OCI-LY7 (cell line): Measurements from ENCODE around the gene TRAF4. TPM values are rescaled to one million over a fixed set of nuclear protein-coding genes. Genes with fewer than 3 reads are reported as not detected.

ENCODE experiments used
- BruUV-seq: library from RNA; stranded (reverse); fragments of 400-500 nt; replicated peaks from 2 replicates; lab custom pipeline; 2021; lab: Mats Ljungman, UMichigan
- CTCF ChIA-PET: fragments of 300-600 bp; sonication (Branson Sonifier 250); formaldehyde crosslinking; loops from one replicate; lab custom pipeline; 2022; ENCODE audit warnings: antibody characterized with exemption; ENCODE audit not compliant: unreplicated experiment; lab: Charles Lee
- POLR2A ChIA-PET: fragments of 300-600 bp; sonication (Branson Sonifier 250); formaldehyde crosslinking; loops from one replicate; lab custom pipeline; 2022; ENCODE audit warnings: antibody characterized with exemption; lab: Charles Lee
- DNase-seq: peaks from one replicate; pipeline ENCODE4 v3.0.0-alpha.2; 2015; ENCODE audit warnings: low spot score
- H2AFZ ChIP-seq: fragments of 200-600 bp; sonication (generic), shearing (Covaris generic); 2 replicates; pipeline ENCODE4 v1.6.1; 2014; ENCODE audit warnings: mild to moderate bottlenecking, antibody characterized with exemption, low read length, moderate library complexity
- H3K27ac ChIP-seq: fragments of 200-600 bp; sonication (generic); 2 replicates; pipeline ENCODE4 v1.5.1; 2014; ENCODE audit warnings: mixed run types, low read depth, mild to moderate bottlenecking, moderate library complexity, low read length, inconsistent platforms; ENCODE audit not compliant: poor library complexity, severe bottlenecking
- H3K36me3 ChIP-seq: fragments of 200-600 bp; sonication (generic); 2 replicates; pipeline ENCODE4 v1.6.1; 2014; ENCODE audit warnings: mild to moderate bottlenecking, antibody characterized with exemption, low read length, moderate library complexity, mixed read lengths; ENCODE audit not compliant: insufficient read depth
- H3K4me1 ChIP-seq: fragments of 200-600 bp; sonication (generic); 2 replicates; pipeline ENCODE4 v1.5.1; 2014; ENCODE audit warnings: mild to moderate bottlenecking, low read length; ENCODE audit not compliant: insufficient read depth, poor library complexity, severe bottlenecking
- H3K4me2 ChIP-seq: fragments of 200-600 bp; sonication (generic); 2 replicates; pipeline ENCODE4 v1.6.1; 2014; ENCODE audit warnings: mild to moderate bottlenecking, low read length
- H3K4me3 ChIP-seq: fragments of 200-600 bp; sonication (generic); 2 replicates; pipeline ENCODE4 v1.5.1; 2014; ENCODE audit warnings: mild to moderate bottlenecking, low read depth, low read length; ENCODE audit not compliant: poor library complexity, severe bottlenecking
- H3K79me2 ChIP-seq: fragments of 200-600 bp; sonication (generic); 2 replicates; pipeline ENCODE4 v1.6.1; 2016; ENCODE audit warnings: low read depth, mild to moderate bottlenecking, low read length, moderate library complexity, mixed read lengths; ENCODE audit not compliant: insufficient read depth
- H3K9me2 ChIP-seq: fragments of 200-600 bp; sonication (generic); 2 replicates; pipeline ENCODE4 v1.6.1; 2016; ENCODE audit warnings: mild to moderate bottlenecking, low read length, mixed read lengths; ENCODE audit not compliant: insufficient read depth
- H3K9me3 ChIP-seq: fragments of 200-600 bp; sonication (generic); 2 replicates; pipeline ENCODE4 v1.6.1; 2014; ENCODE audit warnings: mild to moderate bottlenecking, mixed run types, low read length, mixed read lengths
- H4K20me1 ChIP-seq: fragments of 200-600 bp; sonication (generic); 2 replicates; pipeline ENCODE4 v1.6.1; 2014; ENCODE audit warnings: mild to moderate bottlenecking, antibody characterized with exemption, low read length, moderate library complexity, mixed read lengths; ENCODE audit not compliant: insufficient read depth
- EZH2phosphoT487 ChIP-seq: fragments of 200-600 bp; sonication (generic); IDR thresholded peaks from 2 replicates; pipeline ENCODE4 v1.6.1; 2018; ENCODE audit warnings: low read depth, borderline replicate concordance, mild to moderate bottlenecking, mixed run types, antibody characterized with exemption, low read length, moderate library complexity, mixed read lengths
- intact Hi-C: fragments of 100-400 bp; cut with micrococcal nuclease; formaldehyde crosslinking; loops from one replicate; pipeline ENCODE4 v1.10.0; 2022; ENCODE audit not compliant: unreplicated experiment
- total RNA-seq, 2 experiments: library from RNA; depleted of rRNA in 1 of 2; stranded (reverse); fragments of >200 nt in 1 of 2; shearing (Covaris generic) in 1 of 2; gene quantifications; 2 replicates each; pipeline ENCODE4 v1.2.3, GENCODE V29; 2014 to 2022
- TF ChIP-seq, protein P1 (sequence below): fragments of 200-600 bp; sonication (generic); conservative IDR thresholded peaks from 2 replicates; pipeline ENCODE4 v1.5.1; 2014; ENCODE audit warnings: mild to moderate bottlenecking, antibody characterized with exemption, low read length, moderate library complexity, mixed read lengths

Gene TRAF4
- total RNA-seq, 2 experiments from 2014 or later: 105 to 123 TPM

DNA sequence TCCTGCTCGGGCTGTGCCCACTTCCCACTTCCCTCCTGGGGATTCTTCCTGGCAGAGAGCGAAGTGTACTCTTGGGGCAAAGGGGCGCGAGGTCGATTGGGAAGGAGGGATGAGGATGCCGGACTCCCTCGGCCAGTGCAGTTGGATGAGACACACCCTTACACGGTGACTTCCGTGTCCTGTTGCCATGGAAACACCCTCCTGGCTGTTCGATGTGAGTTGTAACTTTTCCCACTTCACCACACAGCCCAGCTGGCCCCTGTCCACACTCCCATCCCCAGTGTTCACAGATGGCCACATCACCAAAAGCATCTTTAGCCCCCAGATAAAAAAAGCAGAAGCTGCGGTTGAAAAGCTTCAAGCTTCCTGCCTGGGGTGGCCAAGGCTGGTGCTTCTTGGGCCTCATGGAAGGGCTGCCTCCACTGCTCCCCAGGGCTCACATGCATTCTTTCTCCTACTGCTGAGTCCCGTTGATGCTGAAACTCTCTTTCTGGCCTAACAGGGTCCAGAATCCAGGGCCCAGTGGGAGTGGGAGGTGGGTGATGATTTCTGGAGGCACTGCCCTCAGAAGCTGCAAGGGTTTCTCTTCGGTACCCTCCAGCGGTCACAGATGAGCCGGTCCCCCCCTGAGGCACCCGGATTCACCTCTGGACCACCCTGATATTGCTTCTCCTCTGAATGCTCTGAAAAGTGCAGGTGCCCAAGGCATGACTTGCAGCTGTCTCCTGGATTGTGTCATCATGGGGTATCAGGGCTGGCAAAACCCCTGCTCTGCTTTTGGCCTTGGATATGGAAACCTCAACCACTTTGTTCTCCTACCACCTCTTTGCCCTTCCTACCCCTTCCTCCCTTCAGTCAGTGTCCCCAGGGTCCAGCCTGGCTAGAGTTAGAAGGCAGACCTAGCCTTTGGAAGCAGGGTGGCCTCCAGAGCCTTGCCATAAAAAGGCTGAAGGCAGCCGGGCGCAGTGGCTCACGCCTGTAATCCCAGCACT is 2.2 kb upstream of the TRAF4 start:
- Histone ChIP-seq H3K27ac (peak overlapping the region; percentile 95), H2AFZ (no peak overlapping the region), H3K9me2 (no peaks in the 10 kb centered on the region), H4K20me1 (peaks cover 18% of the 10 kb centered on the region), H3K4me2 (peak overlapping the region; percentile 87), H3K36me3 (peaks cover 46% of the 10 kb centered on the region), H3K9me3 (peaks cover 3% of the 10 kb centered on the region; the same call in 1 of the 2 replicates), H3K4me3 (peak overlapping the region; percentile 38), H3K79me2 (peaks cover 37% of the 10 kb centered on the region), H3K4me1 (peaks cover 80% of the 10 kb centered on the region)
- DNase-seq: peak; percentile 93
- ChIA-PET POLR2A (interaction anchor here (1.2 to 5.6 kb wide), 3 partner anchors 14 to 177 kb away, joined by 3 to 56 read pairs (median 7); partner anchors contain the start of genes NEK8, RPL23A and TLCD1), CTCF (interaction anchor here (0.6 to 2.4 kb wide), 2 partner anchors 8 to 14 kb away, joined by 3 to 11 read pairs; partner anchors contain the start of gene NEK8)
- no peak for TF ChIP-seq EZH2phosphoT487
- TF ChIP-seq, protein P1, sequence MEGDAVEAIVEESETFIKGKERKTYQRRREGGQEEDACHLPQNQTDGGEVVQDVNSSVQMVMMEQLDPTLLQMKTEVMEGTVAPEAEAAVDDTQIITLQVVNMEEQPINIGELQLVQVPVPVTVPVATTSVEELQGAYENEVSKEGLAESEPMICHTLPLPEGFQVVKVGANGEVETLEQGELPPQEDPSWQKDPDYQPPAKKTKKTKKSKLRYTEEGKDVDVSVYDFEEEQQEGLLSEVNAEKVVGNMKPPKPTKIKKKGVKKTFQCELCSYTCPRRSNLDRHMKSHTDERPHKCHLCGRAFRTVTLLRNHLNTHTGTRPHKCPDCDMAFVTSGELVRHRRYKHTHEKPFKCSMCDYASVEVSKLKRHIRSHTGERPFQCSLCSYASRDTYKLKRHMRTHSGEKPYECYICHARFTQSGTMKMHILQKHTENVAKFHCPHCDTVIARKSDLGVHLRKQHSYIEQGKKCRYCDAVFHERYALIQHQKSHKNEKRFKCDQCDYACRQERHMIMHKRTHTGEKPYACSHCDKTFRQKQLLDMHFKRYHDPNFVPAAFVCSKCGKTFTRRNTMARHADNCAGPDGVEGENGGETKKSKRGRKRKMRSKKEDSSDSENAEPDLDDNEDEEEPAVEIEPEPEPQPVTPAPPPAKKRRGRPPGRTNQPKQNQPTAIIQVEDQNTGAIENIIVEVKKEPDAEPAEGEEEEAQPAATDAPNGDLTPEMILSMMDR: no peak
- no TSS peak for BruUV-seq
- intact Hi-C loops: no loop called here

DNA sequence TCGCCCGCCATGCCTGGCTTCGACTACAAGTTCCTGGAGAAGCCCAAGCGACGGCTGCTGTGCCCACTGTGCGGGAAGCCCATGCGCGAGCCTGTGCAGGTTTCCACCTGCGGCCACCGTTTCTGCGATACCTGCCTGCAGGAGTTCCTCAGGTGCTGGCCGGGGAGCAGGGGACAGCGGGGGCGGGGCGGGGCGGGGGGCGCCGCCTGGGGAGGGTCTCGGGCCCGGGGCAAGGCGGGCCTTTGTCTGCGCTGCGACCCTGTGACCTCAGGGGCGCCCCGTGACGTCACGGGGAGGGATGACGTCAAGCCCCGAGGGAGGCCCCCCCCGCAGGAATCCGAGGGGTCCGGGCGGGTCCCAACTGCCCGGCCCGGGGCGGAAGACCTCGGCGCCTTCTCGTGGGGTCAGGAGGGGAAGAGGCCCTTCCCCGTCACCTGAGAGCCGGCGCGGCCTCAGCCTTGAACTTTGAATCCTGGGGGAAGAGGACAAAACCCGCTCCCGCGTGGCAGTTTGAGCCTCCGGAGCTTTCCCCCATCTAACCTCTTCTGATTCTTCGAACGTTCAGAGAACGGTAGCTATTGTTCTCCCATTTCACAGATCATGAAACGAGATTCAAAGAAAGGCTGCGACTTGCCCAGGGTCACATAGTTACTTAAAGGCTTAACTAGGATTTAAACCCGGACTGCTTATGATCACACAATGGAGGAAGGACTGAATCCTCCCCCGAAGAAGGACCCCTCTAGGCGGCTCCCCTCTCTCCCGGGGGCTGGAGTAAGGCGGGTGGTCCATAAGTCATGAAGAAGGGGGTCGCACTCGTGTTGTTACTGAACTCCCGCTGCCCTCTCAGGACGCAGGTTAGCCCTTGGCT is 527 bp downstream of the TRAF4 start:
- H3K4me2 ChIP-seq: peak overlapping the region; percentile 96
- H3K27ac ChIP-seq: peak overlapping the region; percentile 95
- ChIA-PET CTCF (interaction anchor here (3.5 kb wide), 1 partner anchor 17 kb away, joined by 18 read pairs; the partner anchor contains the start of gene TLCD1), POLR2A (interaction anchor here (1.8 kb wide), 1 partner anchor 17 kb away, joined by 16 read pairs; the partner anchor contains the start of gene NEK8)
- TSS peak; percentile 55 for BruUV-seq
- peak overlapping the region; percentile 98 for H3K4me3 ChIP-seq
- peaks cover 66% of the 10 kb centered on the region for H3K36me3 ChIP-seq
- H4K20me1 ChIP-seq: peaks cover 25% of the 10 kb centered on the region
- DNase-seq: peak; percentile 68
- intact Hi-C loops: no loop called here
- no peak overlapping the region for H2AFZ ChIP-seq
- TF ChIP-seq EZH2phosphoT487: no peak
- TF ChIP-seq, protein P1: no peak
- no peaks in the 10 kb centered on the region for H3K9me2 ChIP-seq
- H3K9me3 ChIP-seq: peaks cover 3% of the 10 kb centered on the region; the same call in 1 of the 2 replicates
- peaks cover 67% of the 10 kb centered on the region for H3K4me1 ChIP-seq
- peaks cover 43% of the 10 kb centered on the region for H3K79me2 ChIP-seq
